GM13977 (cell line): Measurements from ENCODE around the gene CDKN1A.
"Not testable (repeated sequence)": the region's sequence is repeated elsewhere in the genome, so short reads cannot be mapped to it uniquely, and the experiment has no call there.

ENCODE experiments used
- DNase-seq: peaks from one replicate; pipeline ENCODE4 v3.0.0; 2012; ENCODE audit warnings: low spot score
- CTCF ChIP-seq: IDR thresholded peaks from 2 replicates; pipeline ENCODE4 v1.5.1; 2012; ENCODE audit warnings: mild to moderate bottlenecking, control low read depth; ENCODE audit not compliant: insufficient read depth; ENCODE audit errors: extremely low read depth, missing control alignments
- in situ Hi-C: fragments of 300-500 bp; cut with MboI; formaldehyde crosslinking; loops from one replicate; pipeline ENCODE4 v1.12.0; 2022; ENCODE audit warnings: low sequenced_read_pairs, low pct_unique_long_range_greater_than_20kb, mixed read lengths, inconsistent platforms; ENCODE audit not compliant: unreplicated experiment

The CDKN1A gene

GRCh38 chr6:36643977-36644376 is 34.5 kb upstream of the CDKN1A start:
- DNase-seq = no peak
- TF ChIP-seq CTCF = no peak
- in situ Hi-C loops = no loop called here

GRCh38 chr6:36649086-36649485 is 29.4 kb upstream of the CDKN1A start:
- no peak for TF ChIP-seq CTCF
- no peak for DNase-seq
- in situ Hi-C loops = no loop called here

- no peak for DNase-seq
- in situ Hi-C loops = no loop called here
- TF ChIP-seq CTCF = no peak
These were observed 28.6 kb upstream of the CDKN1A start for GRCh38 chr6:36649701-36650484.

- TF ChIP-seq CTCF = no peak
- DNase-seq = peak; percentile 68
- in situ Hi-C loops = no loop called here
These were observed 27.6 kb upstream of the CDKN1A start for GRCh38 chr6:36650848-36651478.

- in situ Hi-C loops = no loop called here
- TF ChIP-seq CTCF = no peak
These were observed 26.7 kb upstream of the CDKN1A start for GRCh38 chr6:36651659-36652379.

GRCh38 chr6:36654469-36654868 is 24.0 kb upstream of the CDKN1A start:
- in situ Hi-C loops, DNase-seq: not testable (repeated sequence)

More at GRCh38 chr6:36651659-36652379, 26.7 kb upstream of the CDKN1A start:
- no peak for DNase-seq
